Prostate gland (tissue), 2 donors: ENCODE results near the gene TOM1. TPM values are rescaled to one million over a fixed set of nuclear protein-coding genes. Genes with fewer than 3 reads are reported as not detected.
A peak's percentile ranks its signal among the peaks of the same experiment; 100 is the strongest.

Experiments used
- DNase-seq: peaks from one replicate; pipeline ENCODE4 v3.0.0-alpha.2; 2019; ENCODE audit warnings: low spot score
- H3K27ac ChIP-seq, 2 donors: fragments of 200-600 bp; sonication (generic); 2 replicates each; pipeline ENCODE4 v1.5.1; 2017 to 2019
- H3K27me3 ChIP-seq: fragments of 200-600 bp; sonication (generic); replicated peaks from 2 replicates; pipeline ENCODE4 v1.5.1; 2019; ENCODE audit not compliant: insufficient read depth
- H3K36me3 ChIP-seq, 2 donors: fragments of 200-600 bp; sonication (generic); 1 replicate in 1 of 2; 2 replicates in 1 of 2; pipeline versions ENCODE4 v1.5.1 to v1.8.1; 2017 to 2019
- H3K4me1 ChIP-seq: fragments of 200-600 bp; sonication (generic); replicated peaks from 2 replicates; pipeline ENCODE4 v1.5.1; 2019
- H3K4me3 ChIP-seq, 2 donors: fragments of 200-600 bp; sonication (generic); 2 replicates each; pipeline ENCODE4 v1.5.1; 2017 to 2019
- H3K9me3 ChIP-seq: fragments of 200-600 bp; sonication (generic); 2 replicates; pipeline ENCODE4 v1.5.1; 2017
- CTCF ChIP-seq, 4 experiments: fragments of 200-600 bp in 2 of 4; fragments of 450-650 bp in 2 of 4; sonication (generic) in 2 of 4; IDR thresholded peaks; 1 replicate in 3 of 4; 2 replicates in 1 of 4; pipeline ENCODE4 v1.5.1; 2016 to 2019; ENCODE audit warnings: antibody characterized with exemption in 4 of 4, mild to moderate bottlenecking in 2 of 4, moderate library complexity in 2 of 4
- POLR2A ChIP-seq: fragments of 450-650 bp; IDR thresholded peaks from one replicate; pipeline ENCODE4 v1.6.1; 2016; ENCODE audit warnings: antibody characterized with exemption, mild to moderate bottlenecking
- POLR2AphosphoS5 ChIP-seq: sonication (generic); formaldehyde crosslinking; IDR thresholded peaks from one replicate; pipeline ENCODE4 v1.6.1; 2017; ENCODE audit warnings: antibody characterized with exemption
- WGBS: methylation state at CpG from one replicate; pipeline ENCODE4 v1.1.5; 2018; 5-methylcytosine and 5-hydroxymethylcytosine counted together
- intact Hi-C: fragments of 100-400 bp; cut with DNase I; formaldehyde crosslinking; loops from one replicate; pipeline ENCODE4 v1.14.2; 2022
- total RNA-seq, 2 donors: library from RNA; depleted of rRNA; stranded (reverse); fragments of >200 nt; gene quantifications; one replicate each; pipeline ENCODE4 v1.1.0, GENCODE V29; 2016

TOM1 gene
- total RNA-seq, 2 donors from 2014 or later: 65.6 to 68.6 TPM

- peak; percentile 91 for DNase-seq
- intact Hi-C loops: loop anchor here (2.0 to 5.0 kb wide), 3 partner anchors 30 to 276 kb away; partner anchors contain the start of gene HMOX1
- Histone ChIP-seq H3K4me3 (peak overlapping the region; percentile 30 to 40), H3K4me1 (peaks cover 4% of the 10 kb centered on the region), H3K27me3 (no peaks in the 10 kb centered on the region), H3K9me3 (no peaks in the 10 kb centered on the region), H3K36me3 (no peaks in the 10 kb centered on the region), H3K27ac (peak overlapping the region; percentile 53 to 59)
- peak; percentile 84 for TF ChIP-seq POLR2AphosphoS5
- peak; percentile 66 for TF ChIP-seq POLR2A
- peak; percentile 51 to 99 (median 92) for TF ChIP-seq CTCF (IDR thresholded peaks at IDR 0.05)
- 1% methylated on average over 46 of the region's 47 CpGs for WGBS
Measured at GRCh38 chr22:35350539-35351503, 51.1 kb downstream of the TOM1 start.

GRCh38 chr22:35352214-35353111 lies 52.8 kb downstream of the TOM1 start:
- 70% methylated on average over 18 of the region's 19 CpGs for WGBS
- TF ChIP-seq POLR2AphosphoS5 (no peak), CTCF (IDR thresholded peaks at IDR 0.05) (peak in 1 of 4 experiments; percentile 5), POLR2A (peak; percentile 20)
- no peaks in the 10 kb centered on the region for H3K36me3 ChIP-seq
- H3K9me3 ChIP-seq: no peaks in the 10 kb centered on the region
- DNase-seq: no peak
- H3K27ac ChIP-seq: no peak overlapping the region
- no peaks in the 10 kb centered on the region for H3K27me3 ChIP-seq
- no peak overlapping the region for H3K4me3 ChIP-seq
- intact Hi-C loops: loop anchor here (5.0 kb wide), 1 partner anchor 230 kb away; no protein-coding TSS in a partner anchor
- H3K4me1 ChIP-seq: peaks cover 4% of the 10 kb centered on the region

GRCh38 chr22:35353318-35353717 lies 53.6 kb downstream of the TOM1 start:
- WGBS: 77% methylated on average over 12 of the region's 12 CpGs
- H3K4me3 ChIP-seq: no peak overlapping the region
- no peak overlapping the region for H3K27ac ChIP-seq
- H3K36me3 ChIP-seq: no peaks in the 10 kb centered on the region
- H3K9me3 ChIP-seq: no peaks in the 10 kb centered on the region
- H3K4me1 ChIP-seq: peaks cover 4% of the 10 kb centered on the region
- TF ChIP-seq POLR2AphosphoS5 (no peak), POLR2A (no peak), CTCF (IDR thresholded peaks at IDR 0.05) (no peak)
- intact Hi-C loops: loop anchor here (5.0 kb wide), 1 partner anchor 229 kb away; no protein-coding TSS in a partner anchor
- H3K27me3 ChIP-seq: no peaks in the 10 kb centered on the region
- no peak for DNase-seq

GRCh38 chr22:35354068-35354467 lies 54.4 kb downstream of the TOM1 start:
- intact Hi-C loops: loop anchor here (5.0 kb wide), 1 partner anchor 228 kb away; no protein-coding TSS in a partner anchor
- Histone ChIP-seq H3K27ac (no peak overlapping the region), H3K4me3 (no peak overlapping the region), H3K36me3 (no peaks in the 10 kb centered on the region), H3K9me3 (no peaks in the 10 kb centered on the region), H3K27me3 (no peaks in the 10 kb centered on the region), H3K4me1 (peaks cover 4% of the 10 kb centered on the region)
- no peak for TF ChIP-seq CTCF (IDR thresholded peaks at IDR 0.05)
- no peak for TF ChIP-seq POLR2A
- no peak for TF ChIP-seq POLR2AphosphoS5
- no peak for DNase-seq
- 90% methylated on average over 4 of the region's 4 CpGs for WGBS
